Measurements from ENCODE around the gene WDR74.
"Not testable (repeated sequence)": the region's sequence is repeated elsewhere in the genome, so short reads cannot be mapped to it uniquely, and the experiment has no call there.

DNA sequence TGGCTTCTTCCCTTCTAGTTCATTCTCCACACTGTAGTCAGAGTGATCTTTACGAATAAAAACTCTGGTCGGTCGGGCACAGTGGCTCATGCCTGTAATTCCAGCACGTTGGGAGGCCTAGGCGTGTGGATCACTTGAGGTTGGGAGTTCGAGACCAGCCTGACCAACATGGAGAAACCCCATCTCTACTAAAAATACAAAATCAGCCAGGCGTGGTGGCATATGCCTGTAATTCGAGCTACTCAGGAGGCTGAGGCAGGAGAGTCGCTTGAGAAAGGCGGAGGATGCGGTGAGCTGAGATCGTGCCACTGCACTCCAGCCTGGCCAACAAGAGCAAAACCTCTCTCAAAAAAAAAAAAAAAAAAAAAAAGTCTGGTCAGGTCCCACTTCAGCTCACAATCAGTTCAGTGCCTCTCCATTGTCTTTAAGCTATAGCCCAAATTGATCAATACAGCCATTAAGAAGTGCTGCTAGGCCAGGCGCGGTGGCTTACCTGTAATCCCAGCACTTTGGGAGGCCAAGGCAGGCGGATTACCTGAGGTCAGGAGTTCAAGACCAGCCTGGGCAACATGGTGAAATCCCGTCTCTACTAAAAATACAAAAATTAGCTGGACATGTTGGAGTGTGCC is 22.3 kb upstream of the WDR74 start:
- TF ChIP-seq SNAPC4 (CRISPR knock-in tag; IDR thresholded peaks at IDR 0.05); ZNF354B (CRISPR knock-in tag; IDR thresholded peaks at IDR 0.05); ZNF530 (CRISPR knock-in tag; IDR thresholded peaks at IDR 0.05; ENCODE audit: low read depth); POLR2A (IDR thresholded peaks at IDR 0.05; ENCODE audit: insufficient read depth in 1 of 2, low read depth in 2 of 2, low read length in 2 of 2): not testable (repeated sequence)

Data from HepG2 (cell line).